NCI-H2171 (cell line): ENCODE measurements around the gene APLNR.

Experiments used
- DNase-seq: peaks from one replicate; lab custom pipeline; 2025; lab: John Stamatoyannopoulos, UW

The APLNR gene

GRCh38 chr11:57219021-57219627, 17.9 kb downstream of the APLNR start:
- no peak for DNase-seq

GRCh38 chr11:57217053-57217452, 20.0 kb downstream of the APLNR start:
- no peak for DNase-seq

GRCh38 chr11:57216463-57216862, 20.6 kb downstream of the APLNR start:
- no peak for DNase-seq

GRCh38 chr11:57214494-57214893, 22.6 kb downstream of the APLNR start:
- DNase-seq, result no peak

GRCh38 chr11:57214098-57214417, 23.0 kb downstream of the APLNR start:
- no peak for DNase-seq

- DNase-seq, result no peak
These were observed 23.5 kb downstream of the APLNR start for GRCh38 chr11:57213342-57214097.

GRCh38 chr11:57210781-57211180, 26.3 kb downstream of the APLNR start:
- DNase-seq, result no peak

GRCh38 chr11:57207168-57207567, 29.9 kb downstream of the APLNR start:
- no peak for DNase-seq

- no peak for DNase-seq
These were observed 31.9 kb downstream of the APLNR start for GRCh38 chr11:57205041-57205641.

GRCh38 chr11:57203882-57204480, 33.1 kb downstream of the APLNR start:
- DNase-seq, result no peak

GRCh38 chr11:57203359-57203758, 33.7 kb downstream of the APLNR start:
- DNase-seq, result no peak

GRCh38 chr11:57202281-57202680, 34.8 kb downstream of the APLNR start:
- no peak for DNase-seq

GRCh38 chr11:57200917-57201316, 36.1 kb downstream of the APLNR start:
- DNase-seq, result no peak

- no peak for DNase-seq
These were observed 37.7 kb downstream of the APLNR start for GRCh38 chr11:57199330-57199729.

GRCh38 chr11:57197762-57198161, 39.3 kb downstream of the APLNR start:
- no peak for DNase-seq

- no peak for DNase-seq
These were observed 40.5 kb downstream of the APLNR start for GRCh38 chr11:57196596-57196995.

GRCh38 chr11:57192316-57192715, 44.7 kb downstream of the APLNR start:
- DNase-seq, result no peak

GRCh38 chr11:57191311-57192219, 45.5 kb downstream of the APLNR start:
- DNase-seq, result no peak

GRCh38 chr11:57190548-57190947, 46.5 kb downstream of the APLNR start:
- no peak for DNase-seq
